MM.1S (cell line): ENCODE measurements around the gene ARL5B.

Experiments
- EZH2 ChIP-seq: fragments of 300-600 bp; sonication (generic); optimal IDR thresholded peaks from 2 replicates; pipeline ENCODE3; 2017; ENCODE audit warnings: low read depth, mild to moderate bottlenecking, antibody characterized with exemption, low read length, mixed read lengths
- EZH2phosphoT487 ChIP-seq: fragments of 300-600 bp; sonication (generic); IDR thresholded peaks from 2 replicates; pipeline ENCODE4 v1.6.1; 2018; ENCODE audit warnings: antibody characterized with exemption, low read length
- TF ChIP-seq, protein P1 (sequence below): fragments of 300-600 bp; sonication (generic); IDR thresholded peaks from 2 replicates; pipeline ENCODE4 v1.5.1; 2016; ENCODE audit warnings: antibody characterized with exemption, low read length, mixed read lengths

DNA sequence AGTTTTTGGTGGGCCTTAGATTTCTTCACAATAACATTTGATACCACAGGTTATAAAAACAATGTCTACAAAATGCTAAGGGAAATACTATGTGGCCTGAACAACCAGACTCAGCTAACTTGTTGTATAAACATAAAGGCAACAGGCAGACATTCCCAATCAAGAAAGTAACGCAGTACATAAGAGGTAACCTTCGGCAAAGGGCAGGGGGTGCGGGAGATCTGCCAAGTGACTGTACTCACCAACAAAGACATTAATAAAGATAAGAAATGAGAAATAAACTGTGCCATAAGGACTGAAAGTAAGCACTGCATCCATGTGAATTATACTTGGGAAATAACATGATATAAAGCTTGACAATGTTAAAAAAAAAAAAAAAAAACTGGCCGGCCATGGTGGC lies 23.2 kb upstream of the ARL5B start:
- TF ChIP-seq EZH2 (no peak), EZH2phosphoT487 (no peak)
- TF ChIP-seq, protein P1, sequence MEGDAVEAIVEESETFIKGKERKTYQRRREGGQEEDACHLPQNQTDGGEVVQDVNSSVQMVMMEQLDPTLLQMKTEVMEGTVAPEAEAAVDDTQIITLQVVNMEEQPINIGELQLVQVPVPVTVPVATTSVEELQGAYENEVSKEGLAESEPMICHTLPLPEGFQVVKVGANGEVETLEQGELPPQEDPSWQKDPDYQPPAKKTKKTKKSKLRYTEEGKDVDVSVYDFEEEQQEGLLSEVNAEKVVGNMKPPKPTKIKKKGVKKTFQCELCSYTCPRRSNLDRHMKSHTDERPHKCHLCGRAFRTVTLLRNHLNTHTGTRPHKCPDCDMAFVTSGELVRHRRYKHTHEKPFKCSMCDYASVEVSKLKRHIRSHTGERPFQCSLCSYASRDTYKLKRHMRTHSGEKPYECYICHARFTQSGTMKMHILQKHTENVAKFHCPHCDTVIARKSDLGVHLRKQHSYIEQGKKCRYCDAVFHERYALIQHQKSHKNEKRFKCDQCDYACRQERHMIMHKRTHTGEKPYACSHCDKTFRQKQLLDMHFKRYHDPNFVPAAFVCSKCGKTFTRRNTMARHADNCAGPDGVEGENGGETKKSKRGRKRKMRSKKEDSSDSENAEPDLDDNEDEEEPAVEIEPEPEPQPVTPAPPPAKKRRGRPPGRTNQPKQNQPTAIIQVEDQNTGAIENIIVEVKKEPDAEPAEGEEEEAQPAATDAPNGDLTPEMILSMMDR = no peak
